Activated B cell treated with CpG ODN at 0.5 μM for 24 hours (primary cell): ENCODE measurements around the gene TBC1D23. TPM values are rescaled to one million over a fixed set of nuclear protein-coding genes. Genes with fewer than 3 reads are reported as not detected.

Experiments
- ATAC-seq: fragments of 200-7000 bp; cut with Tn5 transposase; one replicate; pipeline ENCODE4 v1.10.0; 2021; ENCODE audit warnings: low read depth, mild to moderate bottlenecking, moderate library complexity
- CTCF ChIA-PET: fragments of 350-600 bp; sonication (Branson Sonifier 250); formaldehyde crosslinking; loops from one replicate; lab custom pipeline; 2021; ENCODE audit warnings: antibody characterized with exemption; lab: Charles Lee
- POLR2A ChIA-PET: fragments of 350-600 bp; sonication (Branson Sonifier 250); formaldehyde crosslinking; loops from one replicate; lab custom pipeline; 2021; ENCODE audit warnings: antibody characterized with exemption; lab: Charles Lee
- DNase-seq: peaks from one replicate; pipeline ENCODE4 v3.0.0; 2022
- H3K27ac Mint-ChIP-seq: one replicate; pipeline ENCODE4 v1.8.0; 2020; ENCODE audit warnings: mixed read lengths
- H3K27me3 Mint-ChIP-seq: one replicate; pipeline ENCODE4 v1.8.0; 2021; ENCODE audit warnings: mixed read lengths
- H3K36me3 Mint-ChIP-seq: one replicate; pipeline ENCODE4 v1.8.0; 2021; ENCODE audit warnings: low read depth, mixed read lengths
- H3K4me1 Mint-ChIP-seq: one replicate; pipeline ENCODE4 v1.8.0; 2021; ENCODE audit warnings: mixed read lengths
- H3K4me3 Mint-ChIP-seq: one replicate; pipeline ENCODE4 v1.8.0; 2020; ENCODE audit warnings: mild to moderate bottlenecking, mixed read lengths
- H3K9me3 Mint-ChIP-seq: one replicate; pipeline ENCODE4 v1.8.0; 2020; ENCODE audit warnings: mixed read lengths
- CTCF ChIP-seq: fragments of 200-600 bp; IDR thresholded peaks from one replicate; pipeline ENCODE4 v1.8.0; 2022; ENCODE audit warnings: antibody characterized with exemption, mild to moderate bottlenecking
- intact Hi-C: fragments of 100-400 bp; cut with micrococcal nuclease; formaldehyde crosslinking; loops from one replicate; pipeline ENCODE4 v1.15.1; 2024
- total RNA-seq: library from RNA; stranded (reverse); gene quantifications from 2 replicates; pipeline ENCODE4 v1.2.3, GENCODE V29; 2022

Gene TBC1D23
- total RNA-seq: 27.2 and 27.7 TPM in 2 replicates

- no peak for TF ChIP-seq CTCF
- peaks cover 43% of the 10 kb centered on the region for H3K4me1 Mint-ChIP-seq
- H3K36me3 Mint-ChIP-seq: peaks cover 6% of the 10 kb centered on the region
- H3K27me3 Mint-ChIP-seq: no peaks in the 10 kb centered on the region
- intact Hi-C loops: loop anchor here (1.0 to 5.0 kb wide), 13 partner anchors 9 to 1739 kb away; partner anchors contain the start of genes CLDND1, CMSS1, LNP1 and NIT2
- ATAC-seq (peak; percentile 100), DNase-seq (peak; percentile 93)
- CTCF ChIA-PET: interaction anchor here (0.7 to 1.5 kb wide), 4 partner anchors 192 to 443 kb away, joined by 3 to 4 read pairs (median 4); partner anchors contain the start of gene CMSS1
- POLR2A ChIA-PET: interaction anchor here (0.6 to 2.2 kb wide), 18 partner anchors 74 to 1301 kb away, joined by 3 to 14 read pairs (median 4); partner anchors contain the start of genes CMSS1, LNP1, NIT2 and TFG
- peak within 1 kb of the TSS; percentile 93 for H3K4me3 Mint-ChIP-seq
- no peaks in the 10 kb centered on the region for H3K9me3 Mint-ChIP-seq
- H3K27ac Mint-ChIP-seq: peak within 1 kb of the TSS; percentile 96
These were observed at the start of gene TBC1D23 for GRCh38 chr3:100260685-100261484. TSS of gene TBC1D23 (plus strand) at chr3:100260992. CDS start at chr3:100261019, 27 bp downstream.

- ChIA-PET CTCF (no interaction called here), POLR2A (no interaction called here)
- H3K27me3 Mint-ChIP-seq: peaks cover 9% of the 10 kb centered on the region
- ATAC-seq: no peak
- no peak for DNase-seq
- no peaks in the 10 kb centered on the region for H3K9me3 Mint-ChIP-seq
- no peak overlapping the region for H3K4me3 Mint-ChIP-seq
- intact Hi-C loops: no loop called here
- H3K27ac Mint-ChIP-seq: no peak overlapping the region
- no peak for TF ChIP-seq CTCF
- peaks cover 9% of the 10 kb centered on the region for H3K4me1 Mint-ChIP-seq
- no peaks in the 10 kb centered on the region for H3K36me3 Mint-ChIP-seq
These were observed 46.8 kb upstream of the TBC1D23 start for GRCh38 chr3:100213891-100214573.

DNA sequence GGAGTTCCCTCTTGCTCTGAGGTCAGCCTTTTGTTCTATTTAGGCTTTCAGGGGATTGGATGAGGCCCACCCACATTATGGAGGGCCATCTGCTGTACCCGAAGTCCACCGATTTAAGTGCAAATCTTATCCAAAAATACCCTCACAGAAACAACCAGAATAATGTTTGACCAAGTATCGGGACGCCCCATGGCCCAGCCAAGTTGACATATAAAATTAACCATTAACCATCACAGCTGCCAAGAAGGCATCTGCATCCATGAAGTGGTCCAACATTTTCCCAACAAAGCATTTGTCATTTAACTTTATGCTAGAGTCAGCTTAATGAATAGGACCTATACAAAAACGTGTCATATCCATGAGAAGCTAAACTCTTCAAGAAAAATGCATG is 46.2 kb upstream of the TBC1D23 start:
- intact Hi-C loops: no loop called here
- POLR2A ChIA-PET: no interaction called here

GRCh38 chr3:100216713-100217112 is 44.1 kb upstream of the TBC1D23 start:
- Mint-ChIP-seq H3K27ac (no peak overlapping the region), H3K4me3 (no peak overlapping the region), H3K4me1 (no peaks in the 10 kb centered on the region), H3K27me3 (peaks cover 13% of the 10 kb centered on the region), H3K36me3 (no peaks in the 10 kb centered on the region), H3K9me3 (peaks cover 8% of the 10 kb centered on the region)
- DNase-seq: no peak
- ChIA-PET POLR2A (no interaction called here), CTCF (no interaction called here)
- no peak for TF ChIP-seq CTCF
- intact Hi-C loops: no loop called here
- no peak for ATAC-seq

More for the DNA sequence above, 46.2 kb upstream of the TBC1D23 start:
- Mint-ChIP-seq H3K27ac (no peak overlapping the region), H3K36me3 (no peaks in the 10 kb centered on the region), H3K27me3 (peaks cover 9% of the 10 kb centered on the region), H3K4me3 (no peak overlapping the region), H3K9me3 (peaks cover 4% of the 10 kb centered on the region), H3K4me1 (peaks cover 9% of the 10 kb centered on the region)
- DNase-seq (no peak), ATAC-seq (no peak)
- CTCF ChIA-PET: no interaction called here
- no peak for TF ChIP-seq CTCF

DNA sequence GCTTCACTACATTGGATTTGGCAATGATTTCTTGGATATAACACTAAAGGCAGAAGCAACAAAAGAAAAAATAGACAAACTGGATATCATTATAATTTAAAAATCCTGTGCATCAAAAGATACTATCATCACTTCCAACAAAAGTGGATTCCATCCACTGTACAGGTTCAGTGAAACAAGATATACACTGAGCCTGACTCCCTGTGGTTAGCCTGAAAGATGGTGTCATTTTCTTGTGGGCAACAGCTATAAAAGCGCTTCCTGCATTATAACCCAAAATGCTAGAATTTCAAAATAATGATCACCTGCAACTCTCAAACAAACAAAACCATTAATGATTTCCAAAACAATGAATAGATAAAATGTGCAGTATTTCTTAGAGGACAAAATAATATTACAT is 39.6 kb upstream of the TBC1D23 start:
- no peak overlapping the region for H3K27ac Mint-ChIP-seq
- peaks cover 8% of the 10 kb centered on the region for H3K9me3 Mint-ChIP-seq
- DNase-seq (no peak), ATAC-seq (no peak)
- POLR2A ChIA-PET: no interaction called here
- no peaks in the 10 kb centered on the region for H3K36me3 Mint-ChIP-seq
- no peaks in the 10 kb centered on the region for H3K4me1 Mint-ChIP-seq
- no peak for TF ChIP-seq CTCF
- intact Hi-C loops: no loop called here
- H3K27me3 Mint-ChIP-seq: peaks cover 11% of the 10 kb centered on the region
- no peak overlapping the region for H3K4me3 Mint-ChIP-seq
- CTCF ChIA-PET: no interaction called here
